Measurements from ENCODE around the gene TSPAN32. TPM values are rescaled to one million over a fixed set of nuclear protein-coding genes. Genes with fewer than 3 reads are reported as not detected.
"Not testable (repeated sequence)": the region's sequence is repeated elsewhere in the genome, so short reads cannot be mapped to it uniquely, and the experiment has no call there.

TSPAN32 gene
- total RNA-seq, 2 experiments from 2014 or later = 20.5 to 41.4 TPM

DNA sequence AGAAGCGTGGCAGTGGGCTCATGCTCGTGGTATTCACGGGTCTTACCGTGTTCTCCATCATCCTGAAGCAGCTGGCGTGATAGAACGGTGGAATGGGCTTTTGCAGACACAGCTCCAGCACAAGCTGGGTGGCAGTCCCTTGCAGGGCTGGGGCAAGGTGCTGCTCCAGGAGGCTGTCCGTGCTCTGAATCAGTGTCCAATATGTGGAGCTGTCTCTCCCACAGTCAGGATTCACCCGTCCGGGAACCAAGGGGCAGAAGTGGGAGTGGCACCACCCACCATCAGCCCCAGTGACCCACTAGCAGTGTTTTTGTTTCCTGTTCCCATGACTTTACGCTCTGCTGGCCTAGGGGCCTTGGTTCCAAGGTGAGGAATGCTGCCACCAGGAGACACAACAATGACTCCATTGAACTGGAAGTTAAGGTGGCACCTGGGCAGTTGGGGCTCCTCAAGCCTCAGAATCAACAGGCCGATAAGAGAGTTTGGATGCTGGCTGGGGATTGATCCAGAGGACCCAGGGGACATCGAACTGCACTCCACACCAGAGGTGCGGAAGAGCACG lies 58.3 kb downstream of the TSPAN32 start:
- Mint-ChIP-seq H3K36me3 (no peaks in the 10 kb centered on the region), H3K9me3 (ENCODE audit: low read depth) (no peaks in the 10 kb centered on the region), H3K27me3 (no peaks in the 10 kb centered on the region), H3K4me1 (no peaks in the 10 kb centered on the region), H3K27ac (no peak overlapping the region), H3K4me3 (no peak overlapping the region)
- ATAC-seq (no peak), DNase-seq (no peak)
- CTCF ChIA-PET = no interaction called here

- DNase-seq (no peak), ATAC-seq (no peak)
- Mint-ChIP-seq H3K9me3 (ENCODE audit: low read depth) (no peaks in the 10 kb centered on the region), H3K27ac (no peak overlapping the region), H3K4me1 (no peaks in the 10 kb centered on the region), H3K27me3 (no peaks in the 10 kb centered on the region), H3K4me3 (no peak overlapping the region), H3K36me3 (no peaks in the 10 kb centered on the region)
- CTCF ChIA-PET = no interaction called here
Observed at GRCh38 chr11:2361565-2361964, 59.8 kb downstream of the TSPAN32 start.

GRCh38 chr11:2362414-2362813 lies 60.6 kb downstream of the TSPAN32 start:
- no peaks in the 10 kb centered on the region for H3K4me1 Mint-ChIP-seq
- H3K27ac Mint-ChIP-seq = no peak overlapping the region
- no peak overlapping the region for H3K4me3 Mint-ChIP-seq
- ATAC-seq (no peak), DNase-seq (no peak)
- no peaks in the 10 kb centered on the region for H3K36me3 Mint-ChIP-seq
- no peaks in the 10 kb centered on the region for H3K9me3 Mint-ChIP-seq (ENCODE audit: low read depth)
- H3K27me3 Mint-ChIP-seq = no peaks in the 10 kb centered on the region
- CTCF ChIA-PET = no interaction called here

GRCh38 chr11:2363130-2363529 lies 61.3 kb downstream of the TSPAN32 start:
- DNase-seq = no peak
- no peaks in the 10 kb centered on the region for H3K9me3 Mint-ChIP-seq (ENCODE audit: low read depth)
- H3K36me3 Mint-ChIP-seq = no peaks in the 10 kb centered on the region
- no peaks in the 10 kb centered on the region for H3K27me3 Mint-ChIP-seq
- no peak overlapping the region for H3K27ac Mint-ChIP-seq
- no peak overlapping the region for H3K4me3 Mint-ChIP-seq
- H3K4me1 Mint-ChIP-seq = no peaks in the 10 kb centered on the region
- CTCF ChIA-PET = no interaction called here
- no peak for ATAC-seq

DNA sequence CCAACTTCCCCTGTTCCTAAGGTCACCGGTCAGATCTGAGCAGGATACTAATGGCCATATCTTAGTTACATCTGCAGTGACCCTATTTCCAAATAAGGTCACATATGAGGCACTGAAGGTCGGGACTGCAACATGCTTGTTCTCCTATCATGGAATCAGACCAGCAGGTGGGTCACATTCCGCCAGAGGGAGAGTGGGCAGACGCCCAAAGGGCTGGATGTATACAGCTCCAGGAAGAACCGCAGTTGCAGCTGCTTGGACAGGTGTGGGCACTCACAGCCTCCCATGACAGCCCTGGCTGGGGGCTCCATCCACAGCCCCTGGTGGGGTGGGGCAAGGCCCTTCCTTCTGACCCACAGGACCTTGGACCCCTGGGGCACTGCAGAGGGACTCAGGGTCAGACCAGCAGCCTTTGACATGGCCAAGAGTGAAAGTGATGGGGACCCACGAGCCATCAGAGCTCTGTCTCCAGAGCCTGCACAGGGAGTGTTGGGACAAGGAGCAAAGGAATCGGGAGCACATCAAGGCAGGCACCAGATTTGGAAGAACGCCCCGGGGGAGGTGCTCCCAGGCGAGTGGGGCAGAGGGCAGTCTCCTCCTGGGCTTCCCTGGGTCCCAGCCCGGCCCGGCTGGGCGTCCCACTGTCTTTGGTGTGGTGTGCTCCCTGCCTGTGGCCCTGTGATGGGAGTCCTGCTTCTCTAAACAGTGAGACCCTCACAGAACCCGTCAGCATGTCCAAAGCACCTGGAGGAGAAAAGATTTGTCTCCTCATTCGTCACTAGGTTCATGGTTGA lies 62.0 kb downstream of the TSPAN32 start:
- CTCF ChIA-PET = no interaction called here
- Mint-ChIP-seq H3K27me3 (no peaks in the 10 kb centered on the region), H3K4me3 (no peak overlapping the region), H3K9me3 (ENCODE audit: low read depth) (no peaks in the 10 kb centered on the region), H3K4me1 (no peaks in the 10 kb centered on the region), H3K36me3 (no peaks in the 10 kb centered on the region), H3K27ac (no peak overlapping the region)
- DNase-seq = no peak
- no peak for ATAC-seq

DNA sequence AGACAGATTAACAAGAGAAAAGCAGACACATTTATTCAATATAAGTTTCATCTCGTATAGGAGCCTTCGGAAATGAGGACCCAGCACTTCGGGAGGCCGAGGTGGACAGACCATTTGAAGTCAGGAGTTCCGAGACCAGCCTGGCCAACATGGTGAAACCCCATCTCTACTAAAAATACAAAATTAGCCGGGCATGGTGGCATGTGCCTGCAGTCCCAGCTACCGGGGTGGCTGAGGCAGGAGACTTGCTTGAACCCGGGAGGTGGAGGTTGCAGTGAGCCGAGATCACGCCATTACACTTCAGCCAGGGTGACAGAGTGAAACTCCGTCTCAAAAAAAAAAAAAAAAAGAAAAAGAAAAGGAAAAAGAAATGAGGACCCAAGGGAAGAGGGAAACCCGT lies 62.6 kb downstream of the TSPAN32 start:
- CTCF ChIA-PET; ATAC-seq; H3K27me3 Mint-ChIP-seq; H3K4me1 Mint-ChIP-seq; DNase-seq; H3K36me3 Mint-ChIP-seq; H3K9me3 Mint-ChIP-seq (ENCODE audit: low read depth); H3K4me3 Mint-ChIP-seq; H3K27ac Mint-ChIP-seq: not testable (repeated sequence)

GRCh38 chr11:2365571-2366210 lies 63.9 kb downstream of the TSPAN32 start:
- no peaks in the 10 kb centered on the region for H3K36me3 Mint-ChIP-seq
- H3K27ac Mint-ChIP-seq = no peak overlapping the region
- DNase-seq = no peak
- no peaks in the 10 kb centered on the region for H3K4me1 Mint-ChIP-seq
- H3K9me3 Mint-ChIP-seq (ENCODE audit: low read depth) = no peaks in the 10 kb centered on the region
- H3K4me3 Mint-ChIP-seq = no peak overlapping the region
- no peaks in the 10 kb centered on the region for H3K27me3 Mint-ChIP-seq
- ATAC-seq = no peak
- CTCF ChIA-PET = no interaction called here

DNA sequence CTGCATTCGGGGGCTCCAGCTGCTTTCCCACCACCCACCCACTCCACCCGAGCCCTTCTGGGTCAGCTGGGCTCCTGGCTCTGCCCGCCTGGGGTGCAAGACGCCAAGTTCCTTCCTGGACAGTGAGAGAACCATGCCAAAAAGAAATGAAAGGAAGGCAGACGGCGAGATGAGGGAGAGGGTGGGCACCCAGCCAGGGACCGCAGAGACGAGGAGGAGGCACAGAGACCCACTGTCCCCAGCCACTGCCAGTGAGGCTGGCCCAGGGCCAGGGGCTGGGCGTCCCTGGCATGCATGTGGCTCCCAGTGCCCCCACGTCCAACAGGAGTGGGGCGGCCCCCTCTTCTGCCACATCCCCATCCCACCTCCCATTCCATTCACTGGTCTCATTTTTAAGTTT lies 64.5 kb downstream of the TSPAN32 start:
- Mint-ChIP-seq H3K4me1 (no peaks in the 10 kb centered on the region), H3K27me3 (no peaks in the 10 kb centered on the region), H3K27ac (no peak overlapping the region), H3K9me3 (ENCODE audit: low read depth) (no peaks in the 10 kb centered on the region), H3K4me3 (no peak overlapping the region), H3K36me3 (no peaks in the 10 kb centered on the region)
- ATAC-seq = no peak
- CTCF ChIA-PET = interaction anchor here (1.1 kb wide), 1 partner anchor 56 kb away, joined by 3 read pairs; no protein-coding TSS in a partner anchor
- DNase-seq = no peak

DNA sequence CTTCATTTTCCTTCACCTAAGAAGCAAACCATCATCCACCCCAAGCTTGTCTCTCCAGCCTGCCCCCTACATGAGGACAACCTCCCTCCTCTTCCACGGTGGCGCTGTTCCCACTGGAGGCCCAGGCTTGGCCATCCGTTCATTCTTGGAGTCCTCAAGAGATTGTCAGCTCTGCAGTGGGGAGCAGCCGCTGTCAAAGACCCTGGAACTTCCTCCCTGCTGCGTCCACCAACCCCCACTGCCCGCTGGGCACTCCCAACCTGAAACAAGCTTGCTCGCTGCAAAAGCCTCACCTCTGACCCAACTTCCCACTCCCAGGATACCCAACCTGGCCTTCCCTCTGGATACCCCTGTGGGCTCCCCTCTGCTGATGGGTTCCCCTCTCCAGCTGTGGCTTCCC lies 64.9 kb downstream of the TSPAN32 start:
- H3K27ac Mint-ChIP-seq = no peak overlapping the region
- no peaks in the 10 kb centered on the region for H3K27me3 Mint-ChIP-seq
- H3K9me3 Mint-ChIP-seq (ENCODE audit: low read depth) = no peaks in the 10 kb centered on the region
- H3K4me1 Mint-ChIP-seq = no peaks in the 10 kb centered on the region
- DNase-seq (no peak), ATAC-seq (no peak)
- H3K4me3 Mint-ChIP-seq = no peak overlapping the region
- CTCF ChIA-PET = interaction anchor here (1.1 kb wide), 1 partner anchor 57 kb away, joined by 3 read pairs; no protein-coding TSS in a partner anchor
- H3K36me3 Mint-ChIP-seq = no peaks in the 10 kb centered on the region

DNA sequence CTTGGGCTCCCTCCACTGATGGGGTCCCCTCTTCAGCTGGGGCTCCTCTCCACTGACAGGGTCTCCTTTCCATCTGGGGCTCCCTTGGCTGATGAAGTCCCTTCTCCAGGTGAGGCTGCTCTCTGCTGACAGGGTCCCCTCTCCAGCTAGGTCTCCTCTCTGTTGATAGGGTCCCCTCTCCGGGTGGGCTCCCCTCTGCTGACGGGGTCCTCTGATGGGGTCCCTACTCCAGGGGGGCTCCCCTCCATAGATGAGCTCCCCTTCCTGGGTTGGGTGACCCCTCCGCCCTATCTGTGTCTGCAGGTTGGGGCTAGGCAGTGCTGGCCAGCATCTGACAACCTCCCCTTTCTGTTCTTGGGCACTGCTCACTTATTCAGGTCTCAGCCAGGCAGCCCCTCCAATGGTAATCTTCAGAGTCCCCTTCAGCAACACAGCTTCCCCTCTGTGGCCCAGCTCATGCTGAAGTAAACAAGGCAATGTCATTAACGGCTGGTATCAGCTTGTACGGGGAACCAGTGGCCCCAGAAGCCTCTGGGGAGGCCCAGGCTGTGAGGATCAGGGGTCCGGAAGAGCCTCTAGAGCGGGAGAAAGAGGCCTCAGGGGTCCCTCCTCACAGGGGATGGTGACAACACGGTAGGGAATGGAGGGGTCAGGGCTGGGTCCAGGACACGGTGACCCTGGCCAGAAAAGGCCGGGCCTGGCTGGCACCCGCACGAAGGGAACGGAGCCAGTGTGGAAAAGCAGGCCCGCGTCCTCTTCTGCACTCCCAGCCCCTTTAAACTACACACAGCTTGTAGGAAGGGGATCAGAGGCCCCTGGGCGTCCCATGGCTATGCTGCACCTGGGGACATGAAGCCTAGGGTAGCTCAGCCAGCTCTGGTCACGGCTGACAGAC lies 65.7 kb downstream of the TSPAN32 start:
- ATAC-seq = no peak
- H3K9me3 Mint-ChIP-seq (ENCODE audit: low read depth) = no peaks in the 10 kb centered on the region
- no peaks in the 10 kb centered on the region for H3K27me3 Mint-ChIP-seq
- H3K4me3 Mint-ChIP-seq = no peak overlapping the region
- H3K27ac Mint-ChIP-seq = no peak overlapping the region
- H3K4me1 Mint-ChIP-seq = no peaks in the 10 kb centered on the region
- no peak for DNase-seq
- CTCF ChIA-PET = interaction anchor here (1.1 kb wide), 1 partner anchor 58 kb away, joined by 3 read pairs; no protein-coding TSS in a partner anchor
- no peaks in the 10 kb centered on the region for H3K36me3 Mint-ChIP-seq

Other genes starting within 250 kb of the TSPAN32 start
- gene IGF2, start 162.6 kb upstream of the TSPAN32 start, total RNA-seq = under 1 TPM in 1 of 2 experiments, not detected in 1; 0.91 TPM
- gene INS, start 140.8 kb upstream of the TSPAN32 start, total RNA-seq = not detected
- gene TH, start 130.2 kb upstream of the TSPAN32 start, total RNA-seq = not detected
- under 1 TPM; 0.12 to 0.15 TPM for gene ASCL2, start 31.4 kb upstream of the TSPAN32 start, total RNA-seq
- 10 to 100 TPM; 28.3 to 49.2 TPM for gene C11orf21, start 95 bp upstream of the TSPAN32 start, total RNA-seq
- 100 to 1,000 TPM; 162 to 192 TPM for gene CD81, start 75.3 kb downstream of the TSPAN32 start, total RNA-seq
- gene TSSC4, start 98.7 kb downstream of the TSPAN32 start, total RNA-seq = 10 to 100 TPM; 48.4 to 52.1 TPM
- gene TRPM5, start 142.5 kb downstream of the TSPAN32 start, total RNA-seq = not detected
- gene KCNQ1, start 143.0 kb downstream of the TSPAN32 start, total RNA-seq = 1 to 10 TPM; 4.3 to 9.2 TPM

All from activated CD8-positive, alpha-beta memory T cell treated with anti-CD3 and anti-CD28 coated beads, Interleukin-2, amount 10 ng/mL, durations not matched to agents 7 days and 5 days (primary cell).